ENCODE measurements around the gene CHRNA10. TPM values are rescaled to one million over a fixed set of nuclear protein-coding genes. Genes with fewer than 3 reads are reported as not detected.

Gene CHRNA10
- total and polyA plus RNA-seq, 2 of the 13 experiments (the other 11 are each of a cell fraction or from before 2014, with no cell fraction given) = 0.53 to 0.71 TPM

DNA sequence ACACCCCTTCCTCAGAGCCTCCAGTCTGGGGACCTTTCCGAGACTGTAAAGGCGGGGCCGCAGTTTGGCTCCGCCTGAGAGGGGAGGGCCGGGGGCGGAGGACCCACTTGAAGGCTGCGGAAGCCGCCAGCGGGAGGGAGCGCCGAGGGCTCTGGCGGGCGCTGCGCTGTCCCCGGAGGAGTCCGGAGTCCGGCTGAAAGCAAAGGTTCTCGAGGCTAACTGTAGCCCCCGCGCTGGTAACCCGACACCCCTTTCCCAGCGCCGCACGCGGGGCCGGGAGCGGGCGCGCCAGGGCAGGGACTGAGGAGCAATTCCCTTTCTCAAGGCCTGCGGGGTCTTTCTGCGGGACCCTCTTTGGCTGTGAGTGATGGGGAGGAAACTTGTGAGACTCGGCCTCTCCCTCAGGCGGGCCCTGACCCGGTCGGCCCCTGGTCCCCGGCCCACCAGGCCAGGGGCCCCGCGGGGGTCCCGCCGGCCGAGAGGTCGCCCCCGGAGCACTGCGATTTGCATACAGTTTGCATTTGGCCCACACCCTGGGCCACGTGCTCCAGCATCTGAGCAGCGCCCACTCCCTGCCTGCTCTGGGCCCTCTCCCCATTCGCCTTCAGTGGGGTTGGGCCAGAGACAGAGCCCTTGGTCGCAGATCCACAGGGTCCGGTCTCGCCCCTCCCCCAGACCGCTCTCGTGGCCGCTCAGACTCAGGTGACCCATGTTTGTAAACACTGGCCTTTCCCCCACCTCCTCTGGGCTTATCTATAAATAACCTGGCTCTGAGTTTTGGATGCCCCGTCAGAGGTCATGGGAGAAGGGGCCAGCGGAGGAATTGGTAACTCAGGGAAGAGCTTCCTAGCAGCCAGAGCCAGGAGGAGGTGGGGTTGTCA is 28.9 kb downstream of the CHRNA10 start (continued):
- TF ChIP-seq, protein P1, sequence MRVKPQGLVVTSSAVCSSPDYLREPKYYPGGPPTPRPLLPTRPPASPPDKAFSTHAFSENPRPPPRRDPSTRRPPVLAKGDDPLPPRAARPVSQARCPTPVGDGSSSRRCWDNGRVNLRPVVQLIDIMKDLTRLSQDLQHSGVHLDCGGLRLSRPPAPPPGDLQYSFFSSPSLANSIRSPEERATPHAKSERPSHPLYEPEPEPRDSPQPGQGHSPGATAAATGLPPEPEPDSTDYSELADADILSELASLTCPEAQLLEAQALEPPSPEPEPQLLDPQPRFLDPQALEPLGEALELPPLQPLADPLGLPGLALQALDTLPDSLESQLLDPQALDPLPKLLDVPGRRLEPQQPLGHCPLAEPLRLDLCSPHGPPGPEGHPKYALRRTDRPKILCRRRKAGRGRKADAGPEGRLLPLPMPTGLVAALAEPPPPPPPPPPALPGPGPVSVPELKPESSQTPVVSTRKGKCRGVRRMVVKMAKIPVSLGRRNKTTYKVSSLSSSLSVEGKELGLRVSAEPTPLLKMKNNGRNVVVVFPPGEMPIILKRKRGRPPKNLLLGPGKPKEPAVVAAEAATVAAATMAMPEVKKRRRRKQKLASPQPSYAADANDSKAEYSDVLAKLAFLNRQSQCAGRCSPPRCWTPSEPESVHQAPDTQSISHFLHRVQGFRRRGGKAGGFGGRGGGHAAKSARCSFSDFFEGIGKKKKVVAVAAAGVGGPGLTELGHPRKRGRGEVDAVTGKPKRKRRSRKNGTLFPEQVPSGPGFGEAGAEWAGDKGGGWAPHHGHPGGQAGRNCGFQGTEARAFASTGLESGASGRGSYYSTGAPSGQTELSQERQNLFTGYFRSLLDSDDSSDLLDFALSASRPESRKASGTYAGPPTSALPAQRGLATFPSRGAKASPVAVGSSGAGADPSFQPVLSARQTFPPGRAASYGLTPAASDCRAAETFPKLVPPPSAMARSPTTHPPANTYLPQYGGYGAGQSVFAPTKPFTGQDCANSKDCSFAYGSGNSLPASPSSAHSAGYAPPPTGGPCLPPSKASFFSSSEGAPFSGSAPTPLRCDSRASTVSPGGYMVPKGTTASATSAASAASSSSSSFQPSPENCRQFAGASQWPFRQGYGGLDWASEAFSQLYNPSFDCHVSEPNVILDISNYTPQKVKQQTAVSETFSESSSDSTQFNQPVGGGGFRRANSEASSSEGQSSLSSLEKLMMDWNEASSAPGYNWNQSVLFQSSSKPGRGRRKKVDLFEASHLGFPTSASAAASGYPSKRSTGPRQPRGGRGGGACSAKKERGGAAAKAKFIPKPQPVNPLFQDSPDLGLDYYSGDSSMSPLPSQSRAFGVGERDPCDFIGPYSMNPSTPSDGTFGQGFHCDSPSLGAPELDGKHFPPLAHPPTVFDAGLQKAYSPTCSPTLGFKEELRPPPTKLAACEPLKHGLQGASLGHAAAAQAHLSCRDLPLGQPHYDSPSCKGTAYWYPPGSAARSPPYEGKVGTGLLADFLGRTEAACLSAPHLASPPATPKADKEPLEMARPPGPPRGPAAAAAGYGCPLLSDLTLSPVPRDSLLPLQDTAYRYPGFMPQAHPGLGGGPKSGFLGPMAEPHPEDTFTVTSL (CRISPR knock-in tag; IDR thresholded peaks at IDR 0.05; ENCODE audit: borderline replicate concordance) = peak; percentile 40; the same call in 1 of the 2 replicates
- TF ChIP-seq, protein P2, sequence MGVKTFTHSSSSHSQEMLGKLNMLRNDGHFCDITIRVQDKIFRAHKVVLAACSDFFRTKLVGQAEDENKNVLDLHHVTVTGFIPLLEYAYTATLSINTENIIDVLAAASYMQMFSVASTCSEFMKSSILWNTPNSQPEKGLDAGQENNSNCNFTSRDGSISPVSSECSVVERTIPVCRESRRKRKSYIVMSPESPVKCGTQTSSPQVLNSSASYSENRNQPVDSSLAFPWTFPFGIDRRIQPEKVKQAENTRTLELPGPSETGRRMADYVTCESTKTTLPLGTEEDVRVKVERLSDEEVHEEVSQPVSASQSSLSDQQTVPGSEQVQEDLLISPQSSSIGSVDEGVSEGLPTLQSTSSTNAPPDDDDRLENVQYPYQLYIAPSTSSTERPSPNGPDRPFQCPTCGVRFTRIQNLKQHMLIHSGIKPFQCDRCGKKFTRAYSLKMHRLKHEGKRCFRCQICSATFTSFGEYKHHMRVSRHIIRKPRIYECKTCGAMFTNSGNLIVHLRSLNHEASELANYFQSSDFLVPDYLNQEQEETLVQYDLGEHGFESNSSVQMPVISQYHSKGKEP (CRISPR knock-in tag; IDR thresholded peaks at IDR 0.05) = no peak
- TF ChIP-seq, protein P3, sequence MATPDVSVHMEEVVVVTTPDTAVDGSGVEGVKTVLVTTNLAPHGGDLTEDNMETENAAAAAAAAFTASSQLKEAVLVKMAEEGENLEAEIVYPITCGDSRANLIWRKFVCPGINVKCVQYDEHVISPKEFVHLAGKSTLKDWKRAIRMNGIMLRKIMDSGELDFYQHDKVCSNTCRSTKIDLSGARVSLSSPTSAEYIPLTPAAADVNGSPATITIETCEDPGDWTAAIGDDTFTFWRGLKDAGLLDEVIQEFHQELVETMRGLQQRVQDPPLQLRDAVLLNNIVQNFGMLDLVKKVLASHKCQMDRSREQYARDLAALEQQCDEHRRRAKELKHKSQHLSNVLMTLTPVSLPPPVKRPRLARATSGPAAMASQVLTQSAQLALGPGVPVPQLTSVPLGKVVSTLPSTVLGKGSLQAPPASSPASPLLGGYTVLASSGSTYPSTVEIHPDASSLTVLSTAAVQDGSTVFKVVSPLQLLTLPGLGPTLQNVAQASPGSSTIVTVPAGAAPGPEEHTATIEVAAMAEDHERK (CRISPR knock-in tag; IDR thresholded peaks at IDR 0.05; ENCODE audit: low read depth) = no peak
- TF ChIP-seq ADNP (CRISPR knock-in tag; IDR thresholded peaks at IDR 0.05) = no peak
- TF ChIP-seq NFRKB (IDR thresholded peaks at IDR 0.05) = no peak
- TF ChIP-seq ZNF570 (CRISPR knock-in tag; IDR thresholded peaks at IDR 0.05; ENCODE audit: borderline replicate concordance) = no peak
- TF ChIP-seq ZNF253 (CRISPR knock-in tag; IDR thresholded peaks at IDR 0.05; ENCODE audit: borderline replicate concordance) = no peak
- TF ChIP-seq ZNF607 (CRISPR knock-in tag; IDR thresholded peaks at IDR 0.05; ENCODE audit: borderline replicate concordance) = 0 out of 2 replicates have a peak, but pooled peaks have one; percentile 26
- no peak for TF ChIP-seq KLF16 (CRISPR knock-in tag; IDR thresholded peaks at IDR 0.05)
- no peak for TF ChIP-seq REL (CRISPR knock-in tag; conservative IDR thresholded peaks at IDR 0.05)
- TF ChIP-seq, protein P4, sequence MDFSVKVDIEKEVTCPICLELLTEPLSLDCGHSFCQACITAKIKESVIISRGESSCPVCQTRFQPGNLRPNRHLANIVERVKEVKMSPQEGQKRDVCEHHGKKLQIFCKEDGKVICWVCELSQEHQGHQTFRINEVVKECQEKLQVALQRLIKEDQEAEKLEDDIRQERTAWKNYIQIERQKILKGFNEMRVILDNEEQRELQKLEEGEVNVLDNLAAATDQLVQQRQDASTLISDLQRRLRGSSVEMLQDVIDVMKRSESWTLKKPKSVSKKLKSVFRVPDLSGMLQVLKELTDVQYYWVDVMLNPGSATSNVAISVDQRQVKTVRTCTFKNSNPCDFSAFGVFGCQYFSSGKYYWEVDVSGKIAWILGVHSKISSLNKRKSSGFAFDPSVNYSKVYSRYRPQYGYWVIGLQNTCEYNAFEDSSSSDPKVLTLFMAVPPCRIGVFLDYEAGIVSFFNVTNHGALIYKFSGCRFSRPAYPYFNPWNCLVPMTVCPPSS (IDR thresholded peaks at IDR 0.05) = no peak
- TF ChIP-seq GTF3A (CRISPR knock-in tag; conservative IDR thresholded peaks at IDR 0.05) = no peak
- no peak for TF ChIP-seq RFX3 (CRISPR knock-in tag; IDR thresholded peaks at IDR 0.05)
- no peak for TF ChIP-seq KLF12 (CRISPR knock-in tag; IDR thresholded peaks at IDR 0.05; ENCODE audit: borderline replicate concordance)
- no peak for TF ChIP-seq ZNF652 (CRISPR knock-in tag; IDR thresholded peaks at IDR 0.05; ENCODE audit: borderline replicate concordance, low read depth)
- peak; percentile 22; the same call in 1 of the 2 replicates for TF ChIP-seq ZNF709 (CRISPR knock-in tag; IDR thresholded peaks at IDR 0.05)
